IPS DF 19.7 (cell line): ENCODE results near the gene AGAP3.
A peak's percentile ranks its signal among the peaks of the same experiment; 100 is the strongest.

ENCODE experiments used
- DNase-seq: peaks from one replicate; pipeline ENCODE4 v3.0.0-alpha.2; 2013; ENCODE audit warnings: low read depth, low spot score

The AGAP3 gene

GRCh38 chr7:151109094-151110048, 23.1 kb downstream of the AGAP3 start:
- DNase-seq = no peak

- no peak for DNase-seq
Measured at GRCh38 chr7:151110236-151110940, 24.1 kb downstream of the AGAP3 start.

- DNase-seq = no peak
Measured at GRCh38 chr7:151110941-151111645, 24.8 kb downstream of the AGAP3 start.

- DNase-seq = peak; percentile 74
Measured at GRCh38 chr7:151113344-151114150, 27.3 kb downstream of the AGAP3 start.

- no peak for DNase-seq
Measured at GRCh38 chr7:151114151-151115090, 28.1 kb downstream of the AGAP3 start.

GRCh38 chr7:151115121-151115835, 29.0 kb downstream of the AGAP3 start:
- DNase-seq = no peak

- no peak for DNase-seq
Measured at GRCh38 chr7:151115836-151116418, 29.7 kb downstream of the AGAP3 start.

- DNase-seq = no peak
Measured at GRCh38 chr7:151116603-151117440, 30.5 kb downstream of the AGAP3 start.

- no peak for DNase-seq
Measured at GRCh38 chr7:151117565-151117964, 31.3 kb downstream of the AGAP3 start.

- no peak for DNase-seq
Measured at GRCh38 chr7:151118108-151119054, 32.1 kb downstream of the AGAP3 start.

GRCh38 chr7:151119055-151119415, 32.8 kb downstream of the AGAP3 start:
- no peak for DNase-seq

GRCh38 chr7:151119902-151120301, 33.6 kb downstream of the AGAP3 start:
- DNase-seq = no peak

- DNase-seq = no peak
Measured at GRCh38 chr7:151120896-151121295, 34.6 kb downstream of the AGAP3 start.

- no peak for DNase-seq
Measured at GRCh38 chr7:151121380-151122170, 35.3 kb downstream of the AGAP3 start.

GRCh38 chr7:151122276-151122675, 36.0 kb downstream of the AGAP3 start:
- no peak for DNase-seq

GRCh38 chr7:151122796-151123157, 36.5 kb downstream of the AGAP3 start:
- no peak for DNase-seq
